Loucy (cell line): ENCODE measurements around the gene TMTC3.

Experiments
- H2AFZ ChIP-seq: fragments of 200-600 bp; sonication (generic); 2 replicates; pipeline ENCODE4 v1.6.0; 2016; ENCODE audit warnings: antibody characterized with exemption, mild to moderate bottlenecking, low read length, moderate library complexity
- H3F3A ChIP-seq: fragments of 200-600 bp; 2 replicates; pipeline ENCODE4 v1.6.0; 2016; ENCODE audit warnings: antibody characterized with exemption, low read depth, mild to moderate bottlenecking
- H3K27me3 ChIP-seq: fragments of 200-600 bp; sonication (generic); 2 replicates; pipeline ENCODE4 v1.6.1; 2014; ENCODE audit warnings: low read length, mild to moderate bottlenecking; ENCODE audit not compliant: insufficient read depth, poor library complexity, severe bottlenecking
- H3K36me3 ChIP-seq: fragments of 200-600 bp; sonication (generic); 2 replicates; pipeline ENCODE4 v1.6.1; 2016; ENCODE audit warnings: low read length; ENCODE audit not compliant: insufficient read depth
- H3K4me1 ChIP-seq: fragments of 200-600 bp; sonication (generic); 2 replicates; pipeline ENCODE4 v1.5.1; 2014; ENCODE audit warnings: low read length, mild to moderate bottlenecking; ENCODE audit not compliant: insufficient read depth, poor library complexity, severe bottlenecking
- H3K4me2 ChIP-seq: fragments of 200-600 bp; sonication (generic); 2 replicates; pipeline ENCODE4 v1.6.0; 2014; ENCODE audit warnings: antibody characterized with exemption, low read length, low read depth, mild to moderate bottlenecking; ENCODE audit not compliant: poor library complexity, severe bottlenecking
- H3K4me3 ChIP-seq: fragments of 200-600 bp; sonication (generic); 2 replicates; pipeline ENCODE4 v1.5.1; 2014; ENCODE audit warnings: low read length, mild to moderate bottlenecking, mixed read lengths; ENCODE audit not compliant: poor library complexity, severe bottlenecking
- H3K79me2 ChIP-seq: fragments of 200-600 bp; sonication (generic); 2 replicates; pipeline ENCODE4 v1.6.1; 2014; ENCODE audit warnings: low read length; ENCODE audit not compliant: insufficient read depth
- H3K9ac ChIP-seq: fragments of 200-600 bp; sonication (generic); 2 replicates; pipeline ENCODE4 v1.6.0; 2014; ENCODE audit warnings: mild to moderate bottlenecking, low read depth, low read length, moderate library complexity; ENCODE audit not compliant: poor library complexity, severe bottlenecking
- H3K9me2 ChIP-seq: fragments of 200-600 bp; sonication (generic); replicated peaks from 2 replicates; pipeline ENCODE4 v1.6.1; 2016; ENCODE audit warnings: low read depth, low read length, mixed read lengths
- H3K9me3 ChIP-seq: fragments of 200-600 bp; sonication (generic); 2 replicates; pipeline ENCODE4 v1.6.1; 2014; ENCODE audit warnings: mild to moderate bottlenecking, antibody characterized with exemption, low read length, low read depth; ENCODE audit not compliant: insufficient read depth
- H4K20me1 ChIP-seq: fragments of 200-600 bp; sonication (generic); 2 replicates; pipeline ENCODE4 v1.6.0; 2014; ENCODE audit warnings: antibody characterized with exemption, low read length, mild to moderate bottlenecking; ENCODE audit not compliant: insufficient read depth, poor library complexity, severe bottlenecking
- CTCF ChIP-seq: fragments of 200-600 bp; sonication (generic); conservative IDR thresholded peaks from 2 replicates; pipeline ENCODE4 v1.5.1; 2014; ENCODE audit warnings: mild to moderate bottlenecking, antibody characterized with exemption, low read length
- EZH2phosphoT487 ChIP-seq: fragments of 200-600 bp; IDR thresholded peaks from 2 replicates; pipeline ENCODE4 v1.6.1; 2018; ENCODE audit warnings: antibody characterized with exemption, mild to moderate bottlenecking, moderate library complexity, borderline replicate concordance

Gene TMTC3

GRCh38 chr12:88225776-88226175 is 83.7 kb downstream of the TMTC3 start:
- no peaks in the 10 kb centered on the region for H4K20me1 ChIP-seq
- H3K4me2 ChIP-seq, result no peak overlapping the region
- TF ChIP-seq EZH2phosphoT487 (no peak), CTCF (no peak)
- H3K9ac ChIP-seq, result no peak overlapping the region
- 0 out of 2 replicates have a peak, but pooled peaks cover 3% of the 10 kb centered on the region for H3K9me3 ChIP-seq
- H3K4me1 ChIP-seq, result no peaks in the 10 kb centered on the region
- no peak overlapping the region for H3K4me3 ChIP-seq
- no peaks in the 10 kb centered on the region for H3K27me3 ChIP-seq
- H2AFZ ChIP-seq, result no peak overlapping the region
- no peaks in the 10 kb centered on the region for H3K9me2 ChIP-seq
- H3F3A ChIP-seq, result no peaks in the 10 kb centered on the region
- no peaks in the 10 kb centered on the region for H3K79me2 ChIP-seq
- H3K36me3 ChIP-seq, result no peaks in the 10 kb centered on the region

- Histone ChIP-seq H3F3A (no peaks in the 10 kb centered on the region), H3K4me1 (no peaks in the 10 kb centered on the region), H3K27me3 (no peaks in the 10 kb centered on the region), H3K4me3 (no peak overlapping the region), H4K20me1 (no peaks in the 10 kb centered on the region), H3K79me2 (no peaks in the 10 kb centered on the region), H3K9me2 (no peaks in the 10 kb centered on the region), H3K9ac (no peak overlapping the region), H3K4me2 (no peak overlapping the region), H3K36me3 (no peaks in the 10 kb centered on the region), H3K9me3 (no peaks in the 10 kb centered on the region), H2AFZ (no peak overlapping the region)
- TF ChIP-seq CTCF (no peak), EZH2phosphoT487 (no peak)
These were observed 85.2 kb downstream of the TMTC3 start for GRCh38 chr12:88227263-88227662.

- Histone ChIP-seq H3K9me2 (no peaks in the 10 kb centered on the region), H3K4me2 (no peak overlapping the region), H3K79me2 (no peaks in the 10 kb centered on the region), H3K9ac (no peak overlapping the region), H4K20me1 (no peaks in the 10 kb centered on the region), H3K27me3 (no peaks in the 10 kb centered on the region), H3K4me1 (no peaks in the 10 kb centered on the region), H3K36me3 (no peaks in the 10 kb centered on the region), H3K4me3 (no peak overlapping the region), H3F3A (no peaks in the 10 kb centered on the region), H2AFZ (no peak overlapping the region), H3K9me3 (no peaks in the 10 kb centered on the region)
- TF ChIP-seq CTCF, result no peak
- no peak for TF ChIP-seq EZH2phosphoT487
These were observed 85.8 kb downstream of the TMTC3 start for GRCh38 chr12:88227871-88228270.
